Fibroblast of pulmonary artery (primary cell): ENCODE data around the gene WFDC2.
"Not testable (repeated sequence)": the region's sequence is repeated elsewhere in the genome, so short reads cannot be mapped to it uniquely, and the experiment has no call there.

Experiments
- DNase-seq: peaks from one replicate; pipeline ENCODE4 v3.0.0-alpha.2; 2010; ENCODE audit warnings: low read depth
- H3K4me3 ChIP-seq: replicated peaks from 2 replicates; pipeline ENCODE4 v1.5.1; 2011; ENCODE audit warnings: low read depth, mild to moderate bottlenecking, control low read depth, low read length, moderate library complexity
- CTCF ChIP-seq: IDR thresholded peaks from 2 replicates; pipeline ENCODE4 v1.5.1; 2011; ENCODE audit warnings: mild to moderate bottlenecking, control low read depth, low read length, inconsistent platforms; ENCODE audit errors: missing control alignments

Gene WFDC2

GRCh38 chr20:45463709-45464108 lies 5.8 kb upstream of the WFDC2 start:
- no peak overlapping the region for H3K4me3 ChIP-seq
- TF ChIP-seq CTCF, result no peak
- no peak for DNase-seq

GRCh38 chr20:45465491-45466266 lies 3.9 kb upstream of the WFDC2 start:
- no peak for TF ChIP-seq CTCF
- no peak overlapping the region for H3K4me3 ChIP-seq
- no peak for DNase-seq

DNA sequence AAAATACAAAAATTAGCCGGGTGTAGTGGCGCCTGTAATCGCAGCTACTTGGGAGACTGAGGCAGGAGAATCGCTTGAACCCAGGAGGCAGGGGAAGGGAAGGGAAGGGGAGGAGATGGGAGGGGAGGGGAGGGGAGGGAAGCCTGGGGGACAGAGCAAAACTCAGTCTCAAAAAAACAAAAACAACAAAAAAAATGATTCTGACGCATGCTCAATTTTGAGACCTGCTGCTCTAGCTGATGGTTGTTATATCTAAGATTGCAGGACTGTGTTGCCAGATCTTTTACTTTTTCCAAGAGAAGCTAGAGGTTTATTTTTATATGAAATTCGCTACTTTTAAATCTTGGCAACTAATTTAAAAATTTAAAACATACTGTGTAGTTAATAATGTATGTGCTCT lies 2.4 kb upstream of the WFDC2 start:
- H3K4me3 ChIP-seq, result no peak overlapping the region
- no peak for DNase-seq
- TF ChIP-seq CTCF, result no peak

GRCh38 chr20:45467861-45468260 lies 1.7 kb upstream of the WFDC2 start:
- DNase-seq, result no peak
- TF ChIP-seq CTCF, result no peak
- no peak overlapping the region for H3K4me3 ChIP-seq

DNA sequence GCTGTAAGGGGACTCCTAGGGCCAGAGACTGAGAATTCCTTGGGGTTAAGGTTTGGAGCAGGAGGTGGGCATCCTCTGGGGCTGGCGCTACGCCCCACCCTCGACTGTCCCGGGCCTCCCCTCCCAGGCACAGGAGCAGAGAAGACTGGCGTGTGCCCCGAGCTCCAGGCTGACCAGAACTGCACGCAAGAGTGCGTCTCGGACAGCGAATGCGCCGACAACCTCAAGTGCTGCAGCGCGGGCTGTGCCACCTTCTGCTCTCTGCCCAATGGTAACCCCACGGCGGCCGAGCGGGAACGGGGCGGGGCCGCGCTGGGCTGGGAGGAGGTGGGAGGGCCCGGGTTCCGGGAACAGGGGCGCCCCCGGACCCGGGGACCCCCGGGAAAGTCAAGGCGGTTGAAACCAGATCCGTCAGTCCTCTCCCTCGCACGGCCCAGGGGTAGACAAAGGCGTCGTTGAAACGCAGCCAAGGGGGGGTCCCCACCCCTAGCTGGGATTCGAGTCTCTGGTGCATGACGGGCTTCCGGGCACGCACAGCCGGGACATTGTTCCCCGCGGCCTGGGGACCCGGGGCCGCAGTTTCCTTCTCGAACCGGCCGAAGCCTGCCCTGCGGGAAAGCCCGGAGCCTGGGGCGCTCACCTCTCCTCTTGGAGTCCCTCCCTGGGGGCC lies 844 bp downstream of the WFDC2 start:
- peak; percentile 16 for DNase-seq
- peak overlapping the region; percentile 38 for H3K4me3 ChIP-seq
- TF ChIP-seq CTCF, result no peak

GRCh38 chr20:45470937-45471336 lies 1.4 kb downstream of the WFDC2 start:
- TF ChIP-seq CTCF, result peak; percentile 2
- peak overlapping the region; percentile 38 for H3K4me3 ChIP-seq
- peak; percentile 6 for DNase-seq

DNA sequence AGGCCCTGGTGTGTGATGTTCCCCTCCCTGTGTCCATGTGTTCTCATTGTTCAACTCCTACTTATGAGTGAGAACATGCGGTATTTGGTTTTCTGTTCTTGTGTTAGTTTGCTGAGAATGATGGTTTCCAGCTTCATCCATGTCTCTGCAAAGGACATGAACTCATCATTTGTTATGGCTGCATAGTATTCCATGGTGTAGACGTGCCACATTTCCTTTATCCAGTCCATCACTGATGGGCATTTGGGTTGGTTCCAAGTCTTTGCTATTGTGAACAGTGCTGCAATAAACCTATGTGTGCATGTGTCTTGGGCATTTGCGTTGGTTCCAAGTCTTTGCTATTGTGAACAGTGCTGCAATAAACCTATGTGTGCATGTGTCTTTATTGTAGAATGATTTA lies 2.7 kb downstream of the WFDC2 start:
- not testable (repeated sequence) for H3K4me3 ChIP-seq, DNase-seq

DNA sequence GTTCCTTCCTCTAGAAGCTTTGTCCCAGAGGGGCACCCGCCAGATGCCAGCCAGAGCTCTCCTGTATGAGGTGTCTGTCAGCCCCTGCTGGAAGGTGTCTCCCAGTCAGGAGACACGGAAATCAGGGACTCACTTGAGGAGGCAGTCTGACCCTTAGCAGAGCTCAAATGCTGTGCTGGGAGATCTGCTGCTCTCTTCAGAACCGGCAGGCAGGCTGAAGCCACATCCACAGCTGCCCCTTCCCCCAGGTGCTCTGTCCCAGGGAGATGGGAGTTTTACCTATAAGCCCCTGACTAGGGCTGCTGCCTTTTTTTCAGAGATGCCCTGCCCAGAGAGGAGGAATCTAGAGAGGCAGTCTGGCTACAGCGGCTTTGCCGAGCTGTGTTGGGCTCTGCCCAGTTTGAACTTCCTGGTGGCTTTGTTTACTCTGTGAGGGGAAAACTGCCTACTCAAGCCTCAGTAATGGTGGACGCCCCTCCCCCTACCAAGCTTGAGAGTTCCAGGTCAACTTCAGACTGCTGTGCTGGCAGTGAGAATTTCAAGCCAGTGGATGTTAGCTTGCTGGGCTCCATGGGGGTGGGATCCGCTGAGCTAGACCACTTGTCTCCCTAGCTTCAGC lies 8.1 kb downstream of the WFDC2 start:
- not testable (repeated sequence) for DNase-seq, H3K4me3 ChIP-seq
